ENCODE results near the gene BPIFB1.

Gene BPIFB1

GRCh38 chr20:33312583-33312982, 29.6 kb downstream of the BPIFB1 start:
- no peak for DNase-seq (ENCODE audit: low read depth, low spot score)
- H3K4me1 ChIP-seq (ENCODE audit: insufficient read depth, insufficient read length) = no peaks in the 10 kb centered on the region
- H3K27me3 ChIP-seq (ENCODE audit: insufficient read depth, insufficient read length) = no peaks in the 10 kb centered on the region
- no peaks in the 10 kb centered on the region for H3K9me3 ChIP-seq (ENCODE audit: insufficient read depth, low read length)
- TF ChIP-seq YY1 (IDR thresholded peaks at IDR 0.05; ENCODE audit: insufficient read depth, insufficient read length) = no peak
- no peak for TF ChIP-seq SUZ12 (IDR thresholded peaks at IDR 0.05; ENCODE audit: extremely low read depth, insufficient read depth, insufficient read length)
- no peaks in the 10 kb centered on the region for H3K36me3 ChIP-seq (ENCODE audit: insufficient read depth, insufficient read length, low read length)
- no peak overlapping the region for H3K9ac ChIP-seq (ENCODE audit: insufficient read length, low read depth)
- H3K4me3 ChIP-seq (ENCODE audit: insufficient read length, low read depth) = no peak overlapping the region

DNA sequence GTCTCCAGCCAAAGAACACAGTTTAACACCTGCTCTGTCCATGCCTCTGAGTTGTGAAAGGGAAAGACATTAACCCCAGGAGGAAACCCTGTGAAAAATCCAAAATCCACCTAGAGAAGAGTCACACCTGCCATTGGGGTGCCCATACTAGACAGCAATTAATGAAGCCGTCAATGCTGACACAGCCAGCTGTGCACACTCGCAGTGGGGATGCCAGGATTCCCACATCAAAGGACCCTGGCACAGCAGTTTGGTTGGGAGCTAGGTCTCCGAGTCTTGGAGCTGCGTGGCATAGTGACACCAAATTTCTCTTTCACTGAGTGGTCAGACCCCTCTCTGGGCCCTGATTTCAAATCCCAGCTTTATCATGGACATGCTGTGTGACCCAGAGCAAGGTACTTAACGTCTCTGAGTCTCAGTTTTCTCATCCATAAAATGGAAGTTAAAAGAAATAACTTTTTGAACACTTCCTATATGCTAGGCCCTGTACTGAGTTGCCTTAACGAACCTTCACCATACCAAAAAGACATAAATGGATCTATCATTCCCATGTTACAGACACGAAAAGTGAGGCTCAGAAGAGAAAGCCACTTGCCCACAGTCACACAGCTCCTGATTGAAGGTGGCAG, 30.8 kb downstream of the BPIFB1 start:
- Histone ChIP-seq H3K4me1 (ENCODE audit: insufficient read depth, insufficient read length) (no peaks in the 10 kb centered on the region), H3K9ac (ENCODE audit: insufficient read length, low read depth) (no peak overlapping the region), H3K4me3 (ENCODE audit: insufficient read length, low read depth) (no peak overlapping the region), H3K36me3 (ENCODE audit: insufficient read depth, insufficient read length, low read length) (no peaks in the 10 kb centered on the region), H3K9me3 (ENCODE audit: insufficient read depth, low read length) (no peaks in the 10 kb centered on the region), H3K27me3 (ENCODE audit: insufficient read depth, insufficient read length) (no peaks in the 10 kb centered on the region)
- no peak for TF ChIP-seq ZNF274 (IDR thresholded peaks at IDR 0.05; ENCODE audit: low read depth, low read length)
- TF ChIP-seq YY1 (IDR thresholded peaks at IDR 0.05; ENCODE audit: insufficient read depth, insufficient read length) = no peak
- no peak for TF ChIP-seq SUZ12 (IDR thresholded peaks at IDR 0.05; ENCODE audit: extremely low read depth, insufficient read depth, insufficient read length)
- no peak for DNase-seq (ENCODE audit: low read depth, low spot score)

DNA sequence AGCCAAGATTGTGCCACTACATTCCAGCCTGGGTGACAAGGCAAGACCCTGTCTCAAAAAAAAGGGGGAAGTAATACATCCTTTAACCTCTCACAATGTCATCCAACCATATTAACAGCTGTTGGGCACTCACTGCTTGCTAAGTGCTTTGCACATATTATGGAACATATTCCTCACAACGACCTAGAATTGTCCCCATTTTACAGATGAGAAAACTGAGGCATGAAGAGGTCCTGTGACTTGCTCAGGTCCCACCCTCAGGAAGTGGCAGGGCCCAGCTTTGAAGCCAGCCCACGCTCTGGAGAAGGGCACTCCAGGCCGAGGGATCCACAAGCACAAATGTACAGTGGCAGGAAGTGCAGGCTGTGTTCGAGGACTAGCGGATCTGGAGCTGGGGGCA, 33.3 kb downstream of the BPIFB1 start:
- no peaks in the 10 kb centered on the region for H3K4me1 ChIP-seq (ENCODE audit: insufficient read depth, insufficient read length)
- H3K27me3 ChIP-seq (ENCODE audit: insufficient read depth, insufficient read length) = no peaks in the 10 kb centered on the region
- H3K9me3 ChIP-seq (ENCODE audit: insufficient read depth, low read length) = no peaks in the 10 kb centered on the region
- no peak overlapping the region for H3K9ac ChIP-seq (ENCODE audit: insufficient read length, low read depth)
- H3K36me3 ChIP-seq (ENCODE audit: insufficient read depth, insufficient read length, low read length) = no peaks in the 10 kb centered on the region
- TF ChIP-seq SUZ12 (IDR thresholded peaks at IDR 0.05; ENCODE audit: extremely low read depth, insufficient read depth, insufficient read length) = no peak
- no peak for DNase-seq (ENCODE audit: low read depth, low spot score)
- H3K4me3 ChIP-seq (ENCODE audit: insufficient read length, low read depth) = no peak overlapping the region

DNA sequence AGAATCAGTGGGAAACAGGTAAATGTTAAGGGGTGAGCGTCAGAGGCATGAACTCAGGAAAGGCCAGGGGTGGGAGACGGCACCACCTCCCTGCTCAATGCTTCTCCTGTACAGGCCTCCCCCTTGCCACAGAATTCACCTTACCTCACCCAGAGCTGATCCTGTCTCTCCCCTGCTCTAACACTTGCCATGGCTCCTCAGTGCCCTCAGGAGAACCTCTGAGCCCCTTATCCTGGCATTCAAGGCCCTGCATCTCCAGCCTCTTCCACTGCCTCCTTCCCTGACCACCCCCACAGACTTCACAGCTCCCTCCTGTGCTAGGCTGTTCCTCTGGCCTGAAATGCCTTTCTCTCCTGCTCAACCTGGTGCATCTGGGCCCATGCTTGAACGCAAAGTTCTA, 33.9 kb downstream of the BPIFB1 start:
- Histone ChIP-seq H3K9me3 (ENCODE audit: insufficient read depth, low read length) (no peaks in the 10 kb centered on the region), H3K4me1 (ENCODE audit: insufficient read depth, insufficient read length) (no peaks in the 10 kb centered on the region), H3K9ac (ENCODE audit: insufficient read length, low read depth) (no peak overlapping the region), H3K36me3 (ENCODE audit: insufficient read depth, insufficient read length, low read length) (no peaks in the 10 kb centered on the region), H3K27me3 (ENCODE audit: insufficient read depth, insufficient read length) (no peaks in the 10 kb centered on the region), H3K4me3 (ENCODE audit: insufficient read length, low read depth) (no peak overlapping the region)
- TF ChIP-seq SUZ12 (IDR thresholded peaks at IDR 0.05; ENCODE audit: extremely low read depth, insufficient read depth, insufficient read length) = no peak
- no peak for TF ChIP-seq YY1 (IDR thresholded peaks at IDR 0.05; ENCODE audit: insufficient read depth, insufficient read length)
- TF ChIP-seq ZNF274 (IDR thresholded peaks at IDR 0.05; ENCODE audit: low read depth, low read length) = no peak
- DNase-seq (ENCODE audit: low read depth, low spot score) = no peak

DNA sequence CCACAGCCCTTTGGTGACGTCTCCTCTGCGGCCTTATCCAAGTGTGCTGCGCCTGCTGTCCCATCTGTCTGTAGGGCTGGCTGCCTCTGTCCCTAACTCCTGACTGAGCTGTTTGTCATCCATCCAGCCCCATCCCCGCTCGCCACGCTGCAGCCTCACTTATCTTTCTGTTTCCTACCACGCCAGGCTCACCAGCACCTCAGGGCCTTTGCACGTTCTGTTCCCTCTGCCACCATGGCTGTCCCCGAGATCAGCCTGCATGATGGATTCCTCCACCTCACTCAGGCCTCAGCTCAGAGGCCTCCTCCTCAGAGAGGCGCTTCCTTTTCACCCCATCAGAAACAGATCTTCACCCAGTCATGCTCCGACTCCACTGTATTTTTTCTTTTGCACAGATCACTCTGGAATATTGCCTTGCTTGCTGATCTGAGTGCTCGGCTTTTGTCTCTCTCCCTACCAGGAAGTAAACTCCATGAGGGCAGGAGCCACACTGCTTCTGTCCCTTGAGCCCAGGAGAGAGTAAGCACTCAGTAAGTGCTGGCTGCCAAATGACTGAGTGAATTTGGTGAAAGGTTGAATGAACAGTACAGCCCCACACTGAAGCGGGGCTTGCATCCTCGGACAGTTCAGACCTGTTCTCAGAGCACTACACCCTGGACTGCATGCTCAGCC, 34.5 kb downstream of the BPIFB1 start:
- H3K4me1 ChIP-seq (ENCODE audit: insufficient read depth, insufficient read length) = no peaks in the 10 kb centered on the region
- no peak overlapping the region for H3K4me3 ChIP-seq (ENCODE audit: insufficient read length, low read depth)
- TF ChIP-seq SUZ12 (IDR thresholded peaks at IDR 0.05; ENCODE audit: extremely low read depth, insufficient read depth, insufficient read length) = no peak
- no peak for TF ChIP-seq YY1 (IDR thresholded peaks at IDR 0.05; ENCODE audit: insufficient read depth, insufficient read length)
- TF ChIP-seq ZNF274 (IDR thresholded peaks at IDR 0.05; ENCODE audit: low read depth, low read length) = no peak
- no peak for DNase-seq (ENCODE audit: low read depth, low spot score)
- H3K9me3 ChIP-seq (ENCODE audit: insufficient read depth, low read length) = no peaks in the 10 kb centered on the region
- H3K27me3 ChIP-seq (ENCODE audit: insufficient read depth, insufficient read length) = no peaks in the 10 kb centered on the region
- H3K9ac ChIP-seq (ENCODE audit: insufficient read length, low read depth) = no peak overlapping the region
- no peaks in the 10 kb centered on the region for H3K36me3 ChIP-seq (ENCODE audit: insufficient read depth, insufficient read length, low read length)

- Histone ChIP-seq H3K4me1 (ENCODE audit: insufficient read depth, insufficient read length) (no peaks in the 10 kb centered on the region), H3K9ac (ENCODE audit: insufficient read length, low read depth) (no peak overlapping the region), H3K36me3 (ENCODE audit: insufficient read depth, insufficient read length, low read length) (no peaks in the 10 kb centered on the region), H3K4me3 (ENCODE audit: insufficient read length, low read depth) (no peak overlapping the region), H3K9me3 (ENCODE audit: insufficient read depth, low read length) (no peaks in the 10 kb centered on the region), H3K27me3 (ENCODE audit: insufficient read depth, insufficient read length) (no peaks in the 10 kb centered on the region)
- DNase-seq (ENCODE audit: low read depth, low spot score) = no peak
- no peak for TF ChIP-seq ZNF274 (IDR thresholded peaks at IDR 0.05; ENCODE audit: low read depth, low read length)
- no peak for TF ChIP-seq YY1 (IDR thresholded peaks at IDR 0.05; ENCODE audit: insufficient read depth, insufficient read length)
- no peak for TF ChIP-seq SUZ12 (IDR thresholded peaks at IDR 0.05; ENCODE audit: extremely low read depth, insufficient read depth, insufficient read length)
Observed at GRCh38 chr20:33318096-33318429, 35.0 kb downstream of the BPIFB1 start.

GRCh38 chr20:33320006-33320405, 37.0 kb downstream of the BPIFB1 start:
- Histone ChIP-seq H3K9me3 (ENCODE audit: insufficient read depth, low read length) (no peaks in the 10 kb centered on the region), H3K4me1 (ENCODE audit: insufficient read depth, insufficient read length) (no peaks in the 10 kb centered on the region), H3K4me3 (ENCODE audit: insufficient read length, low read depth) (no peak overlapping the region), H3K27me3 (ENCODE audit: insufficient read depth, insufficient read length) (no peaks in the 10 kb centered on the region), H3K9ac (ENCODE audit: insufficient read length, low read depth) (no peak overlapping the region), H3K36me3 (ENCODE audit: insufficient read depth, insufficient read length, low read length) (no peaks in the 10 kb centered on the region)
- no peak for TF ChIP-seq YY1 (IDR thresholded peaks at IDR 0.05; ENCODE audit: insufficient read depth, insufficient read length)
- TF ChIP-seq ZNF274 (IDR thresholded peaks at IDR 0.05; ENCODE audit: low read depth, low read length) = no peak
- TF ChIP-seq SUZ12 (IDR thresholded peaks at IDR 0.05; ENCODE audit: extremely low read depth, insufficient read depth, insufficient read length) = no peak
- DNase-seq (ENCODE audit: low read depth, low spot score) = no peak
